Measurements from ENCODE around the gene SLC13A2. TPM values are rescaled to one million over a fixed set of nuclear protein-coding genes. Genes with fewer than 3 reads are reported as not detected.

The SLC13A2 gene
- total RNA-seq, 1 donor from 2014 or later: not detected

DNA sequence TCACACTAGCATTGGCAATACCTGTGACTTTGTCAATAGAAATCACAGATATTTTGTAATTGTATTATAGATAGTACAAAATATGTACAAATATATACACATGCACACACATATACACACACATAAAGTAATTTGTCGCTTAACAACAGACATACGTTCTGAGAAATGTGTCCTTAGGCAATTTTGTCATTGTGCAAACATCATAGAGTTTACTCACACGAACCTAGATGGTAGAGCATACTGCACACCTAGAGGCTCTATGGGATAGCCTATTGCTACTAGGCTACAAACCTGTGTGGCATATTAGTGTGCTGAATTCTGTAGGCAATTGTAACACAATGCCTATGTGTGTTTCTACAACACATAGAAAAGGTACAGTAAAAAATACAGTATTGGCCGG is 68.0 kb downstream of the SLC13A2 start:
- no peak overlapping the region for H3K4me3 Mint-ChIP-seq
- H3K27ac Mint-ChIP-seq: no peak overlapping the region
- H3K9me3 Mint-ChIP-seq: no peaks in the 10 kb centered on the region
- peaks cover 2% of the 10 kb centered on the region for H3K27me3 Mint-ChIP-seq (ENCODE audit: low read depth)
- TF ChIP-seq, protein P1, sequence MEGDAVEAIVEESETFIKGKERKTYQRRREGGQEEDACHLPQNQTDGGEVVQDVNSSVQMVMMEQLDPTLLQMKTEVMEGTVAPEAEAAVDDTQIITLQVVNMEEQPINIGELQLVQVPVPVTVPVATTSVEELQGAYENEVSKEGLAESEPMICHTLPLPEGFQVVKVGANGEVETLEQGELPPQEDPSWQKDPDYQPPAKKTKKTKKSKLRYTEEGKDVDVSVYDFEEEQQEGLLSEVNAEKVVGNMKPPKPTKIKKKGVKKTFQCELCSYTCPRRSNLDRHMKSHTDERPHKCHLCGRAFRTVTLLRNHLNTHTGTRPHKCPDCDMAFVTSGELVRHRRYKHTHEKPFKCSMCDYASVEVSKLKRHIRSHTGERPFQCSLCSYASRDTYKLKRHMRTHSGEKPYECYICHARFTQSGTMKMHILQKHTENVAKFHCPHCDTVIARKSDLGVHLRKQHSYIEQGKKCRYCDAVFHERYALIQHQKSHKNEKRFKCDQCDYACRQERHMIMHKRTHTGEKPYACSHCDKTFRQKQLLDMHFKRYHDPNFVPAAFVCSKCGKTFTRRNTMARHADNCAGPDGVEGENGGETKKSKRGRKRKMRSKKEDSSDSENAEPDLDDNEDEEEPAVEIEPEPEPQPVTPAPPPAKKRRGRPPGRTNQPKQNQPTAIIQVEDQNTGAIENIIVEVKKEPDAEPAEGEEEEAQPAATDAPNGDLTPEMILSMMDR (IDR thresholded peaks at IDR 0.05; ENCODE audit: unreplicated experiment): no peak
- DNase-seq (ENCODE audit: low spot score in 2 of 2, unreplicated experiment in 2 of 2): no peak
- H3K36me3 Mint-ChIP-seq: no peaks in the 10 kb centered on the region
- no peaks in the 10 kb centered on the region for H3K4me1 Mint-ChIP-seq

DNA sequence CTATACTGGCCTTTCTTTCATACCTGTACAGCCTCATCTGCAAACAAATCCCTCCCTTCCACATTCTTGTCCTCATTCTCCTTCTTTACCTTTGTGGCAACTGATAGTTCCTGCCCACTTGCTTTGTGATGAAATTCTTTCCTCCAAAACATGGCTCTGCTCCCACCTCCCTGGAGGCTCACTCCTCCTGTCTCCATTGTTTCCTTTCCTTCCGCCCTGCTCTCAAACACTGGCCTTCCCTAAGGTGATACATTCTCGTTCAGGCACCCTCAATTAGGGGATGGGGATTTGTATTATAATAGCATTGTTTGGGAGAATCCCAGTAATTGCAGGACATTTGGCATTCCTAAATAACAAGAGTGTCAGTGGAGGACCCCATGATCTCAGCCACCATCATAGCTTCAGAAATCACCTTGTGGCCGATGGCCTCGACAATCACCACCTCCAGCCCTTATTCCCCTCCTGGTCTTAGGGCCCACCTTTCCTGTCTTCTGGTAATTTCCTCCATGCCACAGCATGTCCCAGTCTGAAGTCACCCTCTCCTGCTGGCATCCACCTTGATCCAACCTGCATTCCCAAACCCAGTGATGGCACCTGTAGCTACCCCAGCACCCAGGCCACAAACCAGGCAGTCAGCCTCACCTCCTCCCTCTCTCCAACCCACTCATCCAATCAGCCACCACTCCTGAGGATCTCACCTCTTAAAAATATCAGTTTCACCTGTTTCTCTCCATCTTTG is 71.1 kb downstream of the SLC13A2 start:
- no peaks in the 10 kb centered on the region for H3K27me3 Mint-ChIP-seq (ENCODE audit: low read depth)
- peaks cover 5% of the 10 kb centered on the region for H3K4me1 Mint-ChIP-seq
- H3K4me3 Mint-ChIP-seq: no peak overlapping the region
- no peaks in the 10 kb centered on the region for H3K9me3 Mint-ChIP-seq
- TF ChIP-seq, protein P1 (IDR thresholded peaks at IDR 0.05; ENCODE audit: unreplicated experiment): no peak
- no peak overlapping the region for H3K27ac Mint-ChIP-seq
- H3K36me3 Mint-ChIP-seq: peaks cover 2% of the 10 kb centered on the region
- DNase-seq (ENCODE audit: low spot score in 2 of 2, unreplicated experiment in 2 of 2): no peak

DNA sequence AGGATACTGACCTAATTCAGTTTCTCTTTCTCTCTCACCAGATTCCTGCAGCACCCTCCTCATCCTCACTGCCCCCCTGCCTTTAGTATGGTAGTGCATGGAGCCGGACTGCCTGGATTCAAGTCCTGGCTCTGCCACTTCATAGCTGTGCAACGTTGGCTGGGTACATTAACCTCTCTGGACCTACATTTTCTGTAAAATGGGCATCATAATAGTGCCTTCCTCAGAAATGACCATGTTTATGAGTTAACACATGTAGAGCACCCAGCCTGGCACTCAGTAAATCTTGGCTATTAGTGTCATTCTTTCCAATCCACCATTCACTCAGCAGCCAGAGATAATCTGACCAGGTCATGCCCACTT is 71.7 kb downstream of the SLC13A2 start:
- no peak overlapping the region for H3K27ac Mint-ChIP-seq
- H3K27me3 Mint-ChIP-seq (ENCODE audit: low read depth): no peaks in the 10 kb centered on the region
- H3K4me3 Mint-ChIP-seq: no peak overlapping the region
- peaks cover 7% of the 10 kb centered on the region for H3K4me1 Mint-ChIP-seq
- H3K9me3 Mint-ChIP-seq: no peaks in the 10 kb centered on the region
- peaks cover 2% of the 10 kb centered on the region for H3K36me3 Mint-ChIP-seq
- TF ChIP-seq, protein P1 (IDR thresholded peaks at IDR 0.05; ENCODE audit: unreplicated experiment): no peak
- no peak for DNase-seq (ENCODE audit: low spot score in 2 of 2, unreplicated experiment in 2 of 2)

DNA sequence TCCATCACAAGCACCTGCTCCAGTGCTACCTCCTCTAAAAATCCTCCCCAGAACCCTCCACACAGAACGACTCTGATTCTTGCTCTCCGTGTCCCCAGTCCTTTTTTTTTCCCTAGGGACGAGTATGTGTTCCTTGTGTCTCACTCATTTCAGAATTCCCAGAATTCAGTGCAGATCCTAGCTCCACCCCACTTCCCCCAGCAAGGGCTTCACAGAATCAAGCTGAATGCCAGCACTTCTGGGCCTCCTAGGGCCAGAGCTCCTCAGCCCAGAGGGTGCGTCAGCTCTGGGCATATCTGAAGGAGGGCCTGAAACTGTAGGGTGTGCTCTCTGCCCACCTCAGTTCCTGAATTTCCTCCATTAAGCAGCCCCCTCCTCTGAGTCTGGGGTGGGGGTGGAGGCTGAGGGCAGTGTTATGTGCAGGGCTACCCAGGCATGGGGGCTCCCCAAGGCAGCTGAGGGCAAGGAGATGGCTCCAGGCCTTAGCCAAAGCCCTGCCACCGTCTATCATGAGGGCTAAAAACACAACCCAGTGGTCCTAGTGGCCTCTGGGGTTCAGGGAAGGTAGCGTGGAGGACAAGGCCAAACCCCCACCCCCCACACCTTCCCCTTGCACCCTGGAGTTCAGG is 72.5 kb downstream of the SLC13A2 start:
- no peaks in the 10 kb centered on the region for H3K27me3 Mint-ChIP-seq (ENCODE audit: low read depth)
- peaks cover 2% of the 10 kb centered on the region for H3K36me3 Mint-ChIP-seq
- TF ChIP-seq, protein P1 (IDR thresholded peaks at IDR 0.05; ENCODE audit: unreplicated experiment): no peak
- H3K9me3 Mint-ChIP-seq: no peaks in the 10 kb centered on the region
- H3K4me3 Mint-ChIP-seq: no peak overlapping the region
- no peak for DNase-seq (ENCODE audit: low spot score in 2 of 2, unreplicated experiment in 2 of 2)
- H3K27ac Mint-ChIP-seq: no peak overlapping the region
- peaks cover 14% of the 10 kb centered on the region for H3K4me1 Mint-ChIP-seq

DNA sequence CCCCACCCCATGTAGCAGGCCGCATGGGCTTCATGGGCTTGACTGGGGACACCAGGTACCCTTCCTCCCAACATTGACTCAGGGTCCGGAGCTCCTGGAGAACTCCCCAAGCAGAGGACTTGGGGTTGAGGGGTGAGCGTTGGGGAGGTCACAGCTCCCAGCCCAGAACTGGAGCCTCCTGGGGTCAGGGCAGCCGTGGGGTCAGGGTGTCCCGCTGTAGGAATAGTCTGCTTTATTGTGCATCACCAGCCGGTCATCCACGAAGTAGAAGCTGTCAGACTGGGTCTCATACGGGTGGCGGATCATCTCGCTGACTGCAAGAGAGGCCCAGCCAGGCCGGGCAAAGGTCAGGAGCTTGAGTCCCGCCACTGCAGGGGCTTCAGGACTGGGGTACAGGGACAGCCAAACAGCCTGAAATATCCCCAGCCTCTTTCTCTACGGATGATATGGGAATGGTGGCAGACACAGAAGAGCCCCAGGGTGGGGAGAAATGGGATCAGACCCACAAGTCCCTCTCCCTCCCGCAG is 73.7 kb downstream of the SLC13A2 start:
- Mint-ChIP-seq H3K27ac (no peak overlapping the region), H3K4me1 (peaks cover 24% of the 10 kb centered on the region), H3K27me3 (ENCODE audit: low read depth) (no peaks in the 10 kb centered on the region), H3K36me3 (peaks cover 2% of the 10 kb centered on the region), H3K4me3 (no peak overlapping the region), H3K9me3 (no peaks in the 10 kb centered on the region)
- no peak for DNase-seq (ENCODE audit: low spot score in 2 of 2, unreplicated experiment in 2 of 2)
- TF ChIP-seq, protein P1 (IDR thresholded peaks at IDR 0.05; ENCODE audit: unreplicated experiment): no peak

Other genes with a start within 250 kb of the SLC13A2 start
- 43.0 to 45.5 TPM (median 43.3 TPM) in 3 replicates for gene TMEM97, start 154.4 kb upstream of the SLC13A2 start, total RNA-seq
- gene IFT20, start 138.2 kb upstream of the SLC13A2 start, total RNA-seq: 36.7 to 40.2 TPM (median 39.8 TPM) in 3 replicates
- gene TNFAIP1, start 137.9 kb upstream of the SLC13A2 start, total RNA-seq: 35.8 to 41.8 TPM (median 37.6 TPM) in 3 replicates
- 60.8 to 61.0 TPM (median 60.9 TPM) in 3 replicates for gene POLDIP2, start 116.1 kb upstream of the SLC13A2 start, total RNA-seq
- gene SEBOX, start 108.4 kb upstream of the SLC13A2 start, total RNA-seq: not detected in 3 replicates
- gene VTN, start 103.3 kb upstream of the SLC13A2 start, total RNA-seq: 0.47 to 0.51 TPM (median 0.50 TPM) in 3 replicates
- gene SARM1, start 102.0 kb upstream of the SLC13A2 start, total RNA-seq: 17.3 to 19.0 TPM (median 17.3 TPM) in 3 replicates
- gene SLC46A1, start 67.4 kb upstream of the SLC13A2 start, total RNA-seq: 13.3 to 15.2 TPM (median 13.5 TPM) in 3 replicates
- gene FOXN1, start 32.7 kb downstream of the SLC13A2 start, total RNA-seq: 0.34 to 0.42 TPM (median 0.34 TPM) in 3 replicates
- gene UNC119, start 79.0 kb downstream of the SLC13A2 start, total RNA-seq: 61.0 to 66.2 TPM (median 61.2 TPM) in 3 replicates
- gene PIGS, start 97.9 kb downstream of the SLC13A2 start, total RNA-seq: 75.2 to 80.7 TPM (median 78.7 TPM) in 3 replicates
- gene ALDOC, start 103.3 kb downstream of the SLC13A2 start, total RNA-seq: 22.6 to 24.6 TPM (median 22.6 TPM) in 3 replicates
- gene SPAG5, start 125.4 kb downstream of the SLC13A2 start, total RNA-seq: 32.1 to 45.2 TPM (median 42.0 TPM) in 3 replicates
- gene RSKR, start 140.5 kb downstream of the SLC13A2 start, total RNA-seq: 24.0 to 31.3 TPM (median 26.3 TPM) in 3 replicates
- 155 to 162 TPM (median 157 TPM) in 3 replicates for gene BLTP2, start 171.5 kb downstream of the SLC13A2 start, total RNA-seq
- 51.0 to 57.9 TPM (median 56.6 TPM) in 3 replicates for gene SDF2, start 188.3 kb downstream of the SLC13A2 start, total RNA-seq
- gene SUPT6H, start 188.6 kb downstream of the SLC13A2 start, total RNA-seq: 82.7 to 91.8 TPM (median 89.0 TPM) in 3 replicates
- 9.2 to 11.7 TPM (median 10.4 TPM) in 3 replicates for gene PROCA1, start 238.2 kb downstream of the SLC13A2 start, total RNA-seq
- 172 to 181 TPM (median 178 TPM) in 3 replicates for gene RAB34, start 244.2 kb downstream of the SLC13A2 start, total RNA-seq
- gene RPL23A, start 246.3 kb downstream of the SLC13A2 start, total RNA-seq: 1,669 to 1,804 TPM (median 1,792 TPM) in 3 replicates

Measured in mesothelial cell of epicardium (in vitro differentiated cells).